GM04503 (cell line): ENCODE data around the gene PARD3.

ENCODE experiments used
- DNase-seq: peaks from one replicate; pipeline ENCODE4 v3.0.0-alpha.2; 2012; ENCODE audit warnings: low read depth

PARD3 gene

GRCh38 chr10:34824870-34825269 lies 9.8 kb upstream of the PARD3 start:
- no peak for DNase-seq

GRCh38 chr10:34821587-34822585 lies 6.8 kb upstream of the PARD3 start:
- no peak for DNase-seq

- DNase-seq, result no peak
These were observed 2.5 kb upstream of the PARD3 start for GRCh38 chr10:34817586-34817985.

- DNase-seq, result no peak
These were observed 2.0 kb upstream of the PARD3 start for GRCh38 chr10:34817054-34817453.

GRCh38 chr10:34816501-34817002 lies 1.5 kb upstream of the PARD3 start:
- DNase-seq, result no peak

- DNase-seq, result no peak
These were observed 995 bp upstream of the PARD3 start for GRCh38 chr10:34816085-34816496.

GRCh38 chr10:34814913-34815184 lies 247 bp downstream of the PARD3 start:
- no peak for DNase-seq

- no peak for DNase-seq
These were observed 728 bp downstream of the PARD3 start for GRCh38 chr10:34814223-34814912.

- no peak for DNase-seq
These were observed 1.4 kb downstream of the PARD3 start for GRCh38 chr10:34813626-34814222.

- DNase-seq, result no peak
These were observed 2.3 kb downstream of the PARD3 start for GRCh38 chr10:34812771-34813170.

GRCh38 chr10:34811968-34812514 lies 3.1 kb downstream of the PARD3 start:
- DNase-seq, result no peak

GRCh38 chr10:34811126-34811967 lies 3.7 kb downstream of the PARD3 start:
- DNase-seq, result no peak

- no peak for DNase-seq
These were observed 5.3 kb downstream of the PARD3 start for GRCh38 chr10:34809796-34810195.

- DNase-seq, result no peak
These were observed 6.0 kb downstream of the PARD3 start for GRCh38 chr10:34808801-34809745.

GRCh38 chr10:34808336-34808735 lies 6.8 kb downstream of the PARD3 start:
- no peak for DNase-seq

GRCh38 chr10:34804306-34804705 lies 10.8 kb downstream of the PARD3 start:
- no peak for DNase-seq

- no peak for DNase-seq
These were observed 12.4 kb downstream of the PARD3 start for GRCh38 chr10:34802692-34803091.

GRCh38 chr10:34801097-34801733 lies 13.9 kb downstream of the PARD3 start:
- DNase-seq, result no peak

GRCh38 chr10:34800624-34801023 lies 14.5 kb downstream of the PARD3 start:
- DNase-seq, result no peak

GRCh38 chr10:34798654-34799053 lies 16.4 kb downstream of the PARD3 start:
- no peak for DNase-seq
